Neural cell (in vitro differentiated cells): ENCODE results near the gene MSLN. TPM values are rescaled to one million over a fixed set of nuclear protein-coding genes. Genes with fewer than 3 reads are reported as not detected.
A peak's percentile ranks its signal among the peaks of the same experiment; 100 is the strongest.

ENCODE experiments used
- H2AFZ ChIP-seq: fragments of 200-600, 300-800 bp; sonication (generic), shearing (Covaris generic); 2 replicates; pipeline ENCODE4 v1.6.0; 2014; ENCODE audit warnings: low read depth, mild to moderate bottlenecking, antibody characterized with exemption, low read length, moderate library complexity
- H3F3A ChIP-seq: fragments of 200-600 bp; shearing (Covaris generic); 2 replicates; pipeline ENCODE4 v1.6.1; 2016; ENCODE audit warnings: mild to moderate bottlenecking, moderate library complexity, mixed read lengths, antibody characterized with exemption, low read length; ENCODE audit not compliant: insufficient read depth, poor library complexity, severe bottlenecking
- H3K27ac ChIP-seq: fragments of 200-600, 300-800 bp; sonication (generic), shearing (Covaris generic); 2 replicates; pipeline ENCODE4 v1.5.1; 2014; ENCODE audit warnings: mild to moderate bottlenecking, low read length, moderate library complexity
- H3K27me3 ChIP-seq: fragments of 300-800, 200-600 bp; sonication (generic), shearing (Covaris generic); 2 replicates; pipeline ENCODE4 v1.6.0; 2014; ENCODE audit warnings: mild to moderate bottlenecking, low read depth, low read length, moderate library complexity; ENCODE audit not compliant: insufficient read depth
- H3K36me3 ChIP-seq: fragments of 300-800, 200-600 bp; sonication (generic), shearing (Covaris generic); 2 replicates; pipeline ENCODE4 v1.5.1; 2014; ENCODE audit warnings: mild to moderate bottlenecking, antibody characterized with exemption, low read length, moderate library complexity; ENCODE audit not compliant: insufficient read depth
- H3K4me2 ChIP-seq: fragments of 300-800, 200-600 bp; sonication (generic), shearing (Covaris generic); 2 replicates; pipeline ENCODE4 v1.6.0; 2014; ENCODE audit warnings: mild to moderate bottlenecking, low read length
- H3K4me3 ChIP-seq: fragments of 300-800, 200-600 bp; sonication (generic), shearing (Covaris generic); 2 replicates; pipeline ENCODE4 v1.5.1; 2014; ENCODE audit warnings: mild to moderate bottlenecking, low read length, moderate library complexity
- H3K79me2 ChIP-seq: fragments of 200-600 bp; shearing (Covaris generic); replicated peaks from 2 replicates; pipeline ENCODE4 v1.6.0; 2014; ENCODE audit warnings: mild to moderate bottlenecking, low read length, moderate library complexity; ENCODE audit not compliant: insufficient read depth
- H3K9ac ChIP-seq: fragments of 300-800, 200-600 bp; sonication (generic), shearing (Covaris generic); 2 replicates; pipeline ENCODE4 v1.6.1; 2016; ENCODE audit warnings: mild to moderate bottlenecking, low read length, mixed read lengths
- H3K9me2 ChIP-seq: fragments of 200-600 bp; shearing (Covaris generic); 2 replicates; pipeline ENCODE4 v1.6.1; 2016; ENCODE audit warnings: mild to moderate bottlenecking, low read length, mixed read lengths; ENCODE audit not compliant: insufficient read depth
- H3K9me3 ChIP-seq: fragments of 200-600, 300-800 bp; sonication (generic), shearing (Covaris generic); 2 replicates; pipeline ENCODE4 v1.6.1; 2016; ENCODE audit warnings: mild to moderate bottlenecking, mixed run types, low read length, moderate library complexity, mixed read lengths
- H4K20me1 ChIP-seq: fragments of 200-600 bp; shearing (Covaris generic); 2 replicates; pipeline ENCODE4 v1.6.1; 2016; ENCODE audit warnings: mild to moderate bottlenecking, mixed run types; ENCODE audit not compliant: insufficient read depth
- EP300 ChIP-seq: fragments of 450-650 bp; conservative IDR thresholded peaks from 2 replicates; pipeline ENCODE4 v1.6.1; 2014; ENCODE audit warnings: antibody characterized with exemption, mild to moderate bottlenecking, moderate library complexity; ENCODE audit not compliant: poor library complexity, severe bottlenecking
- EZH2 ChIP-seq: fragments of 200-600, 300-800 bp; shearing (Covaris generic), sonication (generic); IDR thresholded peaks from 2 replicates; pipeline ENCODE4 v1.6.1; 2014; ENCODE audit warnings: antibody characterized with exemption, low read length, borderline replicate concordance, mild to moderate bottlenecking; ENCODE audit not compliant: insufficient read depth, poor library complexity, severe bottlenecking
- MXI1 ChIP-seq: fragments of 450-650 bp; conservative IDR thresholded peaks from 2 replicates; pipeline ENCODE4 v1.6.1; 2014; ENCODE audit warnings: antibody characterized with exemption, mild to moderate bottlenecking; ENCODE audit not compliant: poor library complexity, severe bottlenecking
- POLR2AphosphoS5 ChIP-seq: IDR thresholded peaks from 2 replicates; pipeline ENCODE4 v1.6.1; 2012
- RAD21 ChIP-seq: fragments of 450-650 bp; conservative IDR thresholded peaks from 2 replicates; pipeline ENCODE4 v1.6.1; 2014; ENCODE audit warnings: antibody characterized with exemption, mild to moderate bottlenecking, moderate library complexity
- SMC3 ChIP-seq: fragments of 450-650 bp; conservative IDR thresholded peaks from 2 replicates; pipeline ENCODE4 v1.6.1; 2014; ENCODE audit warnings: antibody characterized with exemption, mild to moderate bottlenecking, moderate library complexity; ENCODE audit not compliant: poor library complexity
- TAF1 ChIP-seq: IDR thresholded peaks from 2 replicates; pipeline ENCODE4 v1.6.1; 2012; ENCODE audit warnings: low read depth
- polyA plus RNA-seq: library from polyadenylated mRNA; depleted of rRNA; stranded (reverse); fragments of >200 nt; gene quantifications from 2 replicates; pipeline ENCODE4 v1.2.3, GENCODE V29; 2014
- TF ChIP-seq, protein P1 (sequence below): IDR thresholded peaks from 2 replicates; pipeline ENCODE4 v1.6.1; 2012; ENCODE audit warnings: borderline replicate concordance
- TF ChIP-seq, protein P2 (sequence below): fragments of 450-650 bp; IDR thresholded peaks from 2 replicates; pipeline ENCODE4 v1.5.1; 2014; ENCODE audit warnings: antibody characterized with exemption, mild to moderate bottlenecking, moderate library complexity; ENCODE audit not compliant: poor library complexity, severe bottlenecking

The MSLN gene
- polyA plus RNA-seq, 1 donor from 2014 or later: 0.63 TPM

DNA sequence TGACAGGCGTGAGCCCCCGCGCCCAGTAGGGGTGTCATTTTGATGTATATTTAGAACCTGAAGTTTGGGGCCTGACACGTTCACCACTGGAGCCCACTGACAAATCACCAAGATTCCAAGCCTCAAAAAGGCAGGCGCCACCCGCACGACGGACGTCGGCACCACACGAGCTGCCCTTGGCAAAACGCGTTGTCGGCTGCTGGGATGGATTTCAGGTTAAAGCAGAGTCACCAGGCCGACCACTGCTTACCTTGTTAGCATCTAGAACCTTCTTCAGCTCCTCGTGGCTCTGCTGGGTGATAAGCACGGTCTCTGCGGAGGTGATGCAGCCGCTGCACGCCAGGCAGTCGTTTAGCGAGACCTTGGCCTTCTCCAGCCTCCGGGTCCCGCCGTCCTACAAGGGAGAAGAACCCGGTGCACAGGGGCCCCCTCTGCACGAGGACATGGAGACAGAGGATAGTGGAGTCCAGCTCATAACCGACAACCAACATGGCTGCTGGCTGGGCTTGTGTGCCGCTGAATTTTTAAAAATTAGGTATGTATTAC, 23.5 kb upstream of the MSLN start:
- H3K9ac ChIP-seq: no peak overlapping the region
- H3K4me3 ChIP-seq: no peak overlapping the region
- H3K79me2 ChIP-seq: peaks cover 5% of the 10 kb centered on the region
- H3F3A ChIP-seq: no peaks in the 10 kb centered on the region
- H3K36me3 ChIP-seq: no peaks in the 10 kb centered on the region
- no peaks in the 10 kb centered on the region for H3K9me2 ChIP-seq
- no peak overlapping the region for H2AFZ ChIP-seq
- H3K9me3 ChIP-seq: no peaks in the 10 kb centered on the region
- no peak for TF ChIP-seq SMC3
- no peak for TF ChIP-seq POLR2AphosphoS5
- TF ChIP-seq, protein P1, sequence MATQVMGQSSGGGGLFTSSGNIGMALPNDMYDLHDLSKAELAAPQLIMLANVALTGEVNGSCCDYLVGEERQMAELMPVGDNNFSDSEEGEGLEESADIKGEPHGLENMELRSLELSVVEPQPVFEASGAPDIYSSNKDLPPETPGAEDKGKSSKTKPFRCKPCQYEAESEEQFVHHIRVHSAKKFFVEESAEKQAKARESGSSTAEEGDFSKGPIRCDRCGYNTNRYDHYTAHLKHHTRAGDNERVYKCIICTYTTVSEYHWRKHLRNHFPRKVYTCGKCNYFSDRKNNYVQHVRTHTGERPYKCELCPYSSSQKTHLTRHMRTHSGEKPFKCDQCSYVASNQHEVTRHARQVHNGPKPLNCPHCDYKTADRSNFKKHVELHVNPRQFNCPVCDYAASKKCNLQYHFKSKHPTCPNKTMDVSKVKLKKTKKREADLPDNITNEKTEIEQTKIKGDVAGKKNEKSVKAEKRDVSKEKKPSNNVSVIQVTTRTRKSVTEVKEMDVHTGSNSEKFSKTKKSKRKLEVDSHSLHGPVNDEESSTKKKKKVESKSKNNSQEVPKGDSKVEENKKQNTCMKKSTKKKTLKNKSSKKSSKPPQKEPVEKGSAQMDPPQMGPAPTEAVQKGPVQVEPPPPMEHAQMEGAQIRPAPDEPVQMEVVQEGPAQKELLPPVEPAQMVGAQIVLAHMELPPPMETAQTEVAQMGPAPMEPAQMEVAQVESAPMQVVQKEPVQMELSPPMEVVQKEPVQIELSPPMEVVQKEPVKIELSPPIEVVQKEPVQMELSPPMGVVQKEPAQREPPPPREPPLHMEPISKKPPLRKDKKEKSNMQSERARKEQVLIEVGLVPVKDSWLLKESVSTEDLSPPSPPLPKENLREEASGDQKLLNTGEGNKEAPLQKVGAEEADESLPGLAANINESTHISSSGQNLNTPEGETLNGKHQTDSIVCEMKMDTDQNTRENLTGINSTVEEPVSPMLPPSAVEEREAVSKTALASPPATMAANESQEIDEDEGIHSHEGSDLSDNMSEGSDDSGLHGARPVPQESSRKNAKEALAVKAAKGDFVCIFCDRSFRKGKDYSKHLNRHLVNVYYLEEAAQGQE: no peak
- TF ChIP-seq MXI1: no peak
- no peak for TF ChIP-seq RAD21
- TF ChIP-seq, protein P2, sequence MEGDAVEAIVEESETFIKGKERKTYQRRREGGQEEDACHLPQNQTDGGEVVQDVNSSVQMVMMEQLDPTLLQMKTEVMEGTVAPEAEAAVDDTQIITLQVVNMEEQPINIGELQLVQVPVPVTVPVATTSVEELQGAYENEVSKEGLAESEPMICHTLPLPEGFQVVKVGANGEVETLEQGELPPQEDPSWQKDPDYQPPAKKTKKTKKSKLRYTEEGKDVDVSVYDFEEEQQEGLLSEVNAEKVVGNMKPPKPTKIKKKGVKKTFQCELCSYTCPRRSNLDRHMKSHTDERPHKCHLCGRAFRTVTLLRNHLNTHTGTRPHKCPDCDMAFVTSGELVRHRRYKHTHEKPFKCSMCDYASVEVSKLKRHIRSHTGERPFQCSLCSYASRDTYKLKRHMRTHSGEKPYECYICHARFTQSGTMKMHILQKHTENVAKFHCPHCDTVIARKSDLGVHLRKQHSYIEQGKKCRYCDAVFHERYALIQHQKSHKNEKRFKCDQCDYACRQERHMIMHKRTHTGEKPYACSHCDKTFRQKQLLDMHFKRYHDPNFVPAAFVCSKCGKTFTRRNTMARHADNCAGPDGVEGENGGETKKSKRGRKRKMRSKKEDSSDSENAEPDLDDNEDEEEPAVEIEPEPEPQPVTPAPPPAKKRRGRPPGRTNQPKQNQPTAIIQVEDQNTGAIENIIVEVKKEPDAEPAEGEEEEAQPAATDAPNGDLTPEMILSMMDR: no peak
- no peak for TF ChIP-seq EZH2
- no peak for TF ChIP-seq TAF1
- TF ChIP-seq EP300: no peak
- no peaks in the 10 kb centered on the region for H4K20me1 ChIP-seq
- H3K27me3 ChIP-seq: no peaks in the 10 kb centered on the region
- H3K27ac ChIP-seq: no peak overlapping the region
- no peak overlapping the region for H3K4me2 ChIP-seq

DNA sequence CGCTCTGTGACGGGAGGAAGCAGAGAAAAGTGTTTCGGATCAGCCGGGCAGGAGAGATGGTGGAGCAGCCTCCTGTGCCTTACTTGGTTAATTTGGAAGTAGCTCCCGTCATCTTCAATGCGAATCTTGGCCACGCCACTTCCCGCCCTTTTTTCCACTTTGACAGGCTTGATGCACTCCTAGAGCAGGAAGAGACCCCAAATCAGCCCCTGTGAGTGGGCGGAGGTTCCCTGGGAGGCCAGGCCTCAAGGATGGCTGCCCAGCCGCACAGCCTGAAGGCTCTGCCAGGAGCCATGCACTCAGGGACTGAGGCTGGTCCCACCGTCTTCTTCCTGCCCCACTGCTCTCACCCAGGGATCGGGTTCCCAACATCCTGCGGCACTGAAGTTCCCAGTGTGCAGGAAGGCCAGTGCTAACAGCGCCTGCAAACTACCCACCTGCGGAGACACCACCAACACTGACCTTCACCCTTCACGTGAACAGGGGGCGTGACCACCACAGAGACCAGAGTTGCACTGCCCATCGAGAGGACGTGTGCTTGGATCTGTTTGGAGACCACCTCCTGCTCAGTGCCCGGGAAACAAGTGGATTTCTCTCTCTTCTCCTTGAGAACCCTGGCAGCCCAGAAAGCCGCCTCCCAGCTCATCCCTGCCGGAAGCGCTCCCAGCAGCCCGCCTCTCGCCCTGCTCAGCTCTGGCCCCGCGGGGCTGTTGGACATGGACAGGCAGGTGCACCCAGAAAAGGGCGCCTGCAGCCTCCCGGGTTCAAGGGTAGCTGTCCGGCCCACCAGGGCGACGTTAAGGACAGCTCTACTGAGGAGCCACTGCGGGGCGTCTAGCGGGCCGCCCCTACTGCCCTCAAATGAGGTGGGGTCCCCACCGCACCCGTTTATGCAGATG, 20.7 kb upstream of the MSLN start:
- Histone ChIP-seq H2AFZ (no peak overlapping the region), H3K79me2 (peaks cover 5% of the 10 kb centered on the region), H3K27ac (peak overlapping the region; percentile 63), H3K4me2 (peak overlapping the region; percentile 86), H3F3A (no peaks in the 10 kb centered on the region), H4K20me1 (no peaks in the 10 kb centered on the region), H3K9me2 (no peaks in the 10 kb centered on the region), H3K9me3 (no peaks in the 10 kb centered on the region), H3K36me3 (no peaks in the 10 kb centered on the region), H3K4me3 (peak overlapping the region; percentile 96), H3K9ac (peak overlapping the region; percentile 90), H3K27me3 (no peaks in the 10 kb centered on the region)
- TF ChIP-seq, protein P2: no peak
- no peak for TF ChIP-seq TAF1
- no peak for TF ChIP-seq EP300
- no peak for TF ChIP-seq MXI1
- no peak for TF ChIP-seq RAD21
- TF ChIP-seq POLR2AphosphoS5: no peak
- no peak for TF ChIP-seq EZH2
- no peak for TF ChIP-seq SMC3
- TF ChIP-seq, protein P1: no peak
